22Rv1 (cell line): ENCODE results near the gene OTUD4.

Experiments used
- H3K27ac ChIP-seq: fragments of 450-650 bp; 2 replicates; pipeline ENCODE4 v1.5.1; 2017
- CTCF ChIP-seq: fragments of 450-650 bp; IDR thresholded peaks from 2 replicates; pipeline ENCODE4 v1.5.1; 2017; ENCODE audit warnings: mild to moderate bottlenecking
- ZFX ChIP-seq: fragments of 450-650 bp; IDR thresholded peaks from 2 replicates; pipeline ENCODE4 v1.6.1; 2017; ENCODE audit warnings: antibody characterized with exemption, borderline replicate concordance

OTUD4 gene

GRCh38 chr4:145177906-145178538 lies 2.4 kb downstream of the OTUD4 start:
- no peak overlapping the region for H3K27ac ChIP-seq

GRCh38 chr4:145177511-145177905 lies 2.9 kb downstream of the OTUD4 start:
- no peak for TF ChIP-seq CTCF
- TF ChIP-seq ZFX, result no peak
- H3K27ac ChIP-seq, result no peak overlapping the region

More at GRCh38 chr4:145177906-145178538, 2.4 kb downstream of the OTUD4 start:
- TF ChIP-seq CTCF (no peak), ZFX (no peak)

- no peak for TF ChIP-seq CTCF
- no peak for TF ChIP-seq ZFX
- no peak overlapping the region for H3K27ac ChIP-seq
These were observed 3.6 kb downstream of the OTUD4 start for GRCh38 chr4:145176641-145177432.

- TF ChIP-seq ZFX, result no peak
- no peak for TF ChIP-seq CTCF
- no peak overlapping the region for H3K27ac ChIP-seq
These were observed 8.5 kb downstream of the OTUD4 start for GRCh38 chr4:145171911-145172310.

- no peak overlapping the region for H3K27ac ChIP-seq
- TF ChIP-seq CTCF (no peak), ZFX (no peak)
These were observed 10.2 kb downstream of the OTUD4 start for GRCh38 chr4:145170223-145170622.

GRCh38 chr4:145168581-145169187 lies 11.7 kb downstream of the OTUD4 start:
- H3K27ac ChIP-seq, result no peak overlapping the region
- TF ChIP-seq CTCF (no peak), ZFX (no peak)

GRCh38 chr4:145167887-145168286 lies 12.5 kb downstream of the OTUD4 start:
- no peak overlapping the region for H3K27ac ChIP-seq
- no peak for TF ChIP-seq ZFX
- TF ChIP-seq CTCF, result no peak
